ENCODE results near the gene ZNF512. TPM values are rescaled to one million over a fixed set of nuclear protein-coding genes. Genes with fewer than 3 reads are reported as not detected.

The ZNF512 gene
- total and polyA plus RNA-seq, 2 donors (not counting 1 experiment from before 2014, with no cell fraction given): 33.3 to 72.3 TPM

- POLR2A ChIA-PET: interaction anchor here (1.4 to 1.6 kb wide), 2 partner anchors 35 to 293 kb away, joined by 4 to 6 read pairs; partner anchors contain the start of genes CCDC121, GPN1 and SNX17
- Histone ChIP-seq H3K9me3 (ENCODE audit: control extremely low read depth in 1 of 3, control insufficient read depth in 2 of 3, insufficient read depth in 1 of 3, low read length in 2 of 3) (peaks cover 0 to 3% (median 0%) of the 10 kb centered on the region in 3 donors), H4K20me1 (ENCODE audit: control insufficient read depth, insufficient read depth, low read length, poor library complexity, severe bottlenecking) (no peaks in the 10 kb centered on the region), H2AFZ (ENCODE audit: insufficient read depth, low read depth, low read length, poor library complexity, severe bottlenecking) (peak overlapping the region; percentile 99), H3K79me2 (ENCODE audit: control insufficient read depth, insufficient read depth, low read length) (peaks cover 42% of the 10 kb centered on the region), H3K36me3 (replicated peaks in 1 of 2; ENCODE audit: control extremely low read depth in 1 of 2, control insufficient read depth in 1 of 2, extremely low read depth in 1 of 2, insufficient read depth in 2 of 2, low read length in 1 of 2) (peaks cover 6 to 43% of the 10 kb centered on the region in 2 experiments), H3K27me3 (replicated peaks in 1 of 4; ENCODE audit: control extremely low read depth in 1 of 4, control insufficient read depth in 3 of 4, insufficient read depth in 4 of 4, low read length in 3 of 4) (no peaks in the 10 kb centered on the region), H3K27ac (ENCODE audit: low read length in 2 of 2) (peak overlapping the region; percentile 75 to 99), H3K4me3 (ENCODE audit: control extremely low read depth in 1 of 5, extremely low read depth in 1 of 5, insufficient read depth in 1 of 5, low read depth in 2 of 5, low read length in 4 of 5) (peak overlapping the region; percentile 75 to 100 (median 97)), H3K4me2 (replicated peaks; ENCODE audit: low read depth, low read length, poor library complexity, severe bottlenecking) (peak overlapping the region; percentile 96), H3K4me1 (ENCODE audit: control insufficient read depth in 2 of 2, insufficient read depth in 2 of 2, low read length in 2 of 2) (peaks cover 19 to 23% of the 10 kb centered on the region in 2 donors), H3K9ac (ENCODE audit: low read length) (peak overlapping the region; percentile 98)
- intact Hi-C loops (cut with micrococcal nuclease): loop anchor here (10.0 kb wide), 1 partner anchor 79 kb away; the partner anchor contains the start of gene ZNF512
- H3K9me3 Mint-ChIP-seq (ENCODE audit: insufficient read depth): no peaks in the 10 kb centered on the region
- no peak for TF ChIP-seq CTCF (IDR thresholded peaks at IDR 0.05)
- no peak for TF ChIP-seq EZH2 (IDR thresholded peaks at IDR 0.05; ENCODE audit: borderline replicate concordance, insufficient read depth, low read depth, low read length, poor library complexity, severe bottlenecking)
- no peak for ATAC-seq (ENCODE audit: low read depth)
- WGBS (ENCODE audit: insufficient coverage): 2% methylated on average over 28 of the region's 28 CpGs
- peak overlapping the region; percentile 99 for H3K4me3 Mint-ChIP-seq
- DNase-seq: no peak
- H3K4me1 Mint-ChIP-seq: peaks cover 42% of the 10 kb centered on the region
- no peaks in the 10 kb centered on the region for H3K27me3 Mint-ChIP-seq
- H3K27ac Mint-ChIP-seq: peak overlapping the region; percentile 99
- CTCF ChIA-PET: interaction anchor here (1.3 to 2.3 kb wide), 2 partner anchors 19 to 293 kb away, joined by 3 to 22 read pairs; partner anchors contain the start of gene SNX17
Observed at GRCh38 chr2:27664154-27664574, 81.3 kb downstream of the ZNF512 start.

Measured in B cell (primary cell).